HEK293 (cell line): Measurements from ENCODE around the gene HOXD10.

Experiments
- CTCF ChIA-PET: fragments of 350-600 bp; formaldehyde crosslinking; extraction: SDS; loops from one replicate; lab custom pipeline; 2021; ENCODE audit warnings: antibody characterized with exemption; lab: Yijun Ruan, JAX
- POLR2A ChIA-PET: fragments of 300-600 bp; formaldehyde crosslinking; extraction: SDS; loops from one replicate; lab custom pipeline; 2020; ENCODE audit warnings: antibody characterized with exemption, inconsistent platforms; lab: Yijun Ruan, JAX
- H3K27ac ChIP-seq: fragments of 200-500 bp; sonication (Bioruptor generic); 2 replicates; pipeline ENCODE4 v1.5.1; 2014; ENCODE audit warnings: low read depth, low read length, control low read depth, inconsistent platforms; ENCODE audit errors: extremely low read depth
- H3K36me3 ChIP-seq, 2 experiments: fragments of 200-500 bp in 1 of 2; sonication (Bioruptor generic) in 1 of 2; 1 replicate in 1 of 2; 2 replicates in 1 of 2; pipeline ENCODE4 v1.5.1; 2014 to 2017; ENCODE audit warnings: inconsistent platforms in 2 of 2, low read length in 2 of 2; ENCODE audit not compliant: control insufficient read depth in 2 of 2, insufficient read depth in 1 of 2
- H3K4me1 ChIP-seq: fragments of 200-500 bp; sonication (Bioruptor generic); 2 replicates; pipeline ENCODE4 v1.5.1; 2014; ENCODE audit warnings: mild to moderate bottlenecking, low read length, inconsistent platforms; ENCODE audit not compliant: control insufficient read depth, insufficient read depth
- H3K4me3 ChIP-seq: 2 replicates; pipeline ENCODE4 v1.5.1; 2011; ENCODE audit warnings: low read depth, mild to moderate bottlenecking, control low read depth, low read length, moderate library complexity
- H3K9me3 ChIP-seq: fragments of 200-500 bp; sonication (Bioruptor generic); 2 replicates; pipeline ENCODE4 v1.5.1; 2014; ENCODE audit warnings: low read depth, low read length, inconsistent platforms; ENCODE audit not compliant: control insufficient read depth, insufficient read depth
- ATF2 ChIP-seq: fragments of 450-650 bp; formaldehyde crosslinking; IDR thresholded peaks from 2 replicates; pipeline ENCODE4 v1.5.1; 2016; ENCODE audit warnings: missing biosample characterization, missing genetic modification characterization, low read depth
- GFI1B ChIP-seq: fragments of 450-650 bp; formaldehyde crosslinking; IDR thresholded peaks from 2 replicates; pipeline ENCODE4 v1.5.1; 2016; ENCODE audit warnings: missing biosample characterization, missing genetic modification characterization
- KLF8 ChIP-seq: fragments of 450-650 bp; formaldehyde crosslinking; IDR thresholded peaks from 2 replicates; pipeline ENCODE4 v1.5.1; 2016; ENCODE audit warnings: missing biosample characterization, missing genetic modification characterization
- PBX3 ChIP-seq: sonication (generic); formaldehyde crosslinking; IDR thresholded peaks from 2 replicates; pipeline ENCODE4 v1.8.1; 2022; ENCODE audit warnings: mild to moderate bottlenecking, moderate library complexity, missing genetic modification reagents
- SP3 ChIP-seq: fragments of 450-650 bp; formaldehyde crosslinking; IDR thresholded peaks from 2 replicates; pipeline ENCODE4 v1.5.1; 2016; ENCODE audit warnings: missing biosample characterization, missing genetic modification characterization
- TSHZ1 ChIP-seq: fragments of 450-650 bp; formaldehyde crosslinking; IDR thresholded peaks from 2 replicates; pipeline ENCODE4 v1.5.1; 2016; ENCODE audit warnings: missing biosample characterization, missing genetic modification characterization, borderline replicate concordance
- WT1 ChIP-seq: fragments of 450-650 bp; formaldehyde crosslinking; IDR thresholded peaks from 2 replicates; pipeline ENCODE4 v1.5.1; 2016; ENCODE audit warnings: missing biosample characterization, missing genetic modification characterization
- YY2 ChIP-seq: fragments of 450-650 bp; formaldehyde crosslinking; IDR thresholded peaks from 2 replicates; pipeline ENCODE4 v1.5.1; 2016; ENCODE audit warnings: missing biosample characterization, missing genetic modification characterization
- ZFP41 ChIP-seq: fragments of 450-650 bp; formaldehyde crosslinking; IDR thresholded peaks from 2 replicates; pipeline ENCODE4 v1.5.1; 2016; ENCODE audit warnings: missing biosample characterization, missing genetic modification characterization, borderline replicate concordance
- ZNF146 ChIP-seq: fragments of 450-650 bp; formaldehyde crosslinking; IDR thresholded peaks from 2 replicates; pipeline ENCODE4 v1.5.1; 2016; ENCODE audit warnings: missing biosample characterization, missing genetic modification characterization
- ZNF175 ChIP-seq: fragments of 450-650 bp; formaldehyde crosslinking; IDR thresholded peaks from 2 replicates; pipeline ENCODE4 v1.5.1; 2016; ENCODE audit warnings: missing biosample characterization, missing genetic modification characterization
- ZNF266 ChIP-seq: fragments of 450-650 bp; formaldehyde crosslinking; IDR thresholded peaks from 2 replicates; pipeline ENCODE4 v1.5.1; 2016; ENCODE audit warnings: missing biosample characterization, missing genetic modification characterization, low read depth
- ZNF302 ChIP-seq: fragments of 450-650 bp; formaldehyde crosslinking; IDR thresholded peaks from 2 replicates; pipeline ENCODE4 v1.5.1; 2016; ENCODE audit warnings: missing biosample characterization, missing genetic modification characterization, low read depth
- ZNF324 ChIP-seq: fragments of 450-650 bp; formaldehyde crosslinking; IDR thresholded peaks from 2 replicates; pipeline ENCODE4 v1.5.1; 2016; ENCODE audit warnings: missing biosample characterization, missing genetic modification characterization
- ZNF354C ChIP-seq: fragments of 450-650 bp; formaldehyde crosslinking; IDR thresholded peaks from 2 replicates; pipeline ENCODE4 v1.5.1; 2016; ENCODE audit warnings: missing biosample characterization, missing genetic modification characterization, low read depth, borderline replicate concordance
- ZNF416 ChIP-seq: fragments of 450-650 bp; formaldehyde crosslinking; IDR thresholded peaks from 2 replicates; pipeline ENCODE4 v1.5.1; 2016; ENCODE audit warnings: missing biosample characterization, missing genetic modification characterization
- ZNF426 ChIP-seq: fragments of 450-650 bp; formaldehyde crosslinking; IDR thresholded peaks from 2 replicates; pipeline ENCODE4 v1.5.1; 2017; ENCODE audit warnings: missing biosample characterization, missing genetic modification characterization, mild to moderate bottlenecking, inconsistent platforms, moderate library complexity
- ZNF514 ChIP-seq: fragments of 450-650 bp; formaldehyde crosslinking; IDR thresholded peaks from 2 replicates; pipeline ENCODE4 v1.5.1; 2016; ENCODE audit warnings: missing biosample characterization, missing genetic modification characterization
- ZNF629 ChIP-seq: fragments of 450-650 bp; formaldehyde crosslinking; IDR thresholded peaks from 2 replicates; pipeline ENCODE4 v1.5.1; 2017; ENCODE audit warnings: missing biosample characterization, missing genetic modification characterization
- ZNF654 ChIP-seq: fragments of 450-650 bp; formaldehyde crosslinking; IDR thresholded peaks from 2 replicates; pipeline ENCODE4 v1.5.1; 2016; ENCODE audit warnings: low read depth, missing biosample characterization, missing genetic modification characterization
- ZNF664 ChIP-seq: fragments of 450-650 bp; formaldehyde crosslinking; IDR thresholded peaks from 2 replicates; pipeline ENCODE4 v1.5.1; 2016; ENCODE audit warnings: missing biosample characterization, missing genetic modification characterization
- ZNF843 ChIP-seq: fragments of 450-650 bp; formaldehyde crosslinking; IDR thresholded peaks from 2 replicates; pipeline ENCODE4 v1.5.1; 2016; ENCODE audit warnings: missing biosample characterization, missing genetic modification characterization
- ZSCAN5A ChIP-seq: fragments of 450-650 bp; formaldehyde crosslinking; IDR thresholded peaks from 2 replicates; pipeline ENCODE4 v1.5.1; 2016; ENCODE audit warnings: missing biosample characterization, missing genetic modification characterization

Gene HOXD10

DNA sequence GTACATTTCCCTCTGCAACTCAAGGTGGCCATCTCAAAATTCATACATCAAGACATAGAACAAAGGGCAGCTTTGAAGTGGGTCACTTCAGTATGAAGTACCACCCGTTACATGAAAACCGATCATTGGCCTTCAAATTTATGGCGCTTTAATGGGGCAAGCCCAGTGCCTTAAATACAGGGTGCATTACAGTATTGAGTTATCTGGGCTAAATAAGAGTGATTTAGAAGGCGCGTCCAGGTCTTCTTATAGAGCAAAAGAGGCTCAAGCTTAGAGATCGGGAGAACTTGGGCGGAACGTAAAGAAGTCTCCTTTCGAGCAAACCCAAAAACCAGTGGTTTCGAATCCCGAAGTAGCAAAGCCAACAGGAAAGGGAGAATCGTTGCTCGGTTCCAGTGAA lies 47.6 kb downstream of the HOXD10 start:
- H3K27ac ChIP-seq, result no peak overlapping the region
- H3K36me3 ChIP-seq, result peaks cover 0 to 18% of the 10 kb centered on the region in 2 experiments
- TF ChIP-seq ZNF426 (tag by site-specific recombination) (no peak), PBX3 (CRISPR knock-in tag) (no peak), ZNF416 (tag by site-specific recombination) (no peak), ZNF324 (tag by site-specific recombination) (no peak), ZSCAN5A (tag by site-specific recombination) (no peak), KLF8 (tag by site-specific recombination) (no peak), ZNF843 (tag by site-specific recombination) (no peak), ZNF175 (tag by site-specific recombination) (no peak), ZNF514 (tag by site-specific recombination) (no peak), ZNF654 (tag by site-specific recombination) (no peak), ZNF354C (no peak), ZNF266 (tag by site-specific recombination) (no peak), ZNF629 (tag by site-specific recombination) (no peak), YY2 (tag by site-specific recombination) (no peak), ZNF664 (tag by site-specific recombination) (no peak), SP3 (tag by site-specific recombination) (no peak), TSHZ1 (tag by site-specific recombination) (no peak), ZNF302 (tag by site-specific recombination) (no peak), ZFP41 (no peak)
- H3K4me3 ChIP-seq, result no peak overlapping the region
- POLR2A ChIA-PET, result no interaction called here
- no peaks in the 10 kb centered on the region for H3K9me3 ChIP-seq
- CTCF ChIA-PET, result no interaction called here
- no peaks in the 10 kb centered on the region for H3K4me1 ChIP-seq

GRCh38 chr2:176164611-176165369 lies 48.2 kb downstream of the HOXD10 start:
- Histone ChIP-seq H3K9me3 (no peaks in the 10 kb centered on the region), H3K36me3 (peaks cover 0 to 16% of the 10 kb centered on the region in 2 experiments), H3K4me1 (no peaks in the 10 kb centered on the region), H3K27ac (no peak overlapping the region), H3K4me3 (no peak overlapping the region)
- POLR2A ChIA-PET, result no interaction called here
- TF ChIP-seq GFI1B (tag by site-specific recombination), result no peak
- no peak for TF ChIP-seq ATF2
- TF ChIP-seq KLF8 (tag by site-specific recombination), result no peak
- no peak for TF ChIP-seq ZNF146 (tag by site-specific recombination)
- TF ChIP-seq ZNF354C, result no peak
- no peak for TF ChIP-seq WT1 (tag by site-specific recombination)
- CTCF ChIA-PET, result no interaction called here
